Ishikawa (cell line): ENCODE results near the gene SLC37A3.

Experiments
- CEBPB ChIP-seq: IDR thresholded peaks from 2 replicates; pipeline ENCODE4 v1.6.1; 2012
- CREB1 ChIP-seq: IDR thresholded peaks from 2 replicates; pipeline ENCODE4 v1.6.1; 2012; ENCODE audit warnings: low read depth
- EP300 ChIP-seq: IDR thresholded peaks from 2 replicates; pipeline ENCODE4 v1.6.1; 2012; ENCODE audit warnings: borderline replicate concordance
- FOXM1 ChIP-seq: IDR thresholded peaks from 2 replicates; pipeline ENCODE4 v1.6.1; 2012; ENCODE audit warnings: low read depth, borderline replicate concordance
- NFIC ChIP-seq: IDR thresholded peaks from 2 replicates; pipeline ENCODE4 v1.6.1; 2012
- RAD21 ChIP-seq: IDR thresholded peaks from 2 replicates; pipeline ENCODE4 v1.6.1; 2012; ENCODE audit warnings: low read depth
- REST ChIP-seq: IDR thresholded peaks from 2 replicates; pipeline ENCODE4 v1.6.1; 2012; ENCODE audit warnings: low read depth, mild to moderate bottlenecking
- TAF1 ChIP-seq: IDR thresholded peaks from 2 replicates; pipeline ENCODE4 v1.6.1; 2012; ENCODE audit warnings: low read depth, mild to moderate bottlenecking
- TCF12 ChIP-seq: IDR thresholded peaks from 2 replicates; pipeline ENCODE4 v1.6.1; 2012; ENCODE audit warnings: low read depth
- TEAD4 ChIP-seq: IDR thresholded peaks from 2 replicates; pipeline ENCODE4 v1.6.1; 2012
- YY1 ChIP-seq: IDR thresholded peaks from 2 replicates; pipeline ENCODE4 v1.6.1; 2012; ENCODE audit warnings: low read depth
- ZBTB7A ChIP-seq: IDR thresholded peaks from 2 replicates; pipeline ENCODE4 v1.6.1; 2012; ENCODE audit warnings: low read depth
- TF ChIP-seq, protein P1 (sequence below): IDR thresholded peaks from 2 replicates; pipeline ENCODE4 v1.6.1; 2012

- no peak for TF ChIP-seq TAF1
- TF ChIP-seq ZBTB7A = no peak
- TF ChIP-seq YY1 = no peak
- no peak for TF ChIP-seq FOXM1
- no peak for TF ChIP-seq CREB1
- no peak for TF ChIP-seq EP300
- TF ChIP-seq, protein P1, sequence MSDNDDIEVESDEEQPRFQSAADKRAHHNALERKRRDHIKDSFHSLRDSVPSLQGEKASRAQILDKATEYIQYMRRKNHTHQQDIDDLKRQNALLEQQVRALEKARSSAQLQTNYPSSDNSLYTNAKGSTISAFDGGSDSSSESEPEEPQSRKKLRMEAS = no peak
- TF ChIP-seq RAD21 = no peak
- TF ChIP-seq TCF12 = no peak
- TF ChIP-seq REST = no peak
- no peak for TF ChIP-seq CEBPB
- TF ChIP-seq TEAD4 = no peak
- TF ChIP-seq NFIC = no peak
Measured at GRCh38 chr7:140418653-140419052, 20.3 kb upstream of the SLC37A3 start.
